GM19023 (cell line): Measurements from ENCODE around the gene YWHAG.

ENCODE experiments used
- ATAC-seq: cut with Tn5 transposase; IDR thresholded peaks from one replicate; pipeline ENCODE4 v1.9.1; 2021; ENCODE audit warnings: mild to moderate bottlenecking, moderate library complexity; ENCODE audit not compliant: unreplicated experiment

The YWHAG gene

DNA sequence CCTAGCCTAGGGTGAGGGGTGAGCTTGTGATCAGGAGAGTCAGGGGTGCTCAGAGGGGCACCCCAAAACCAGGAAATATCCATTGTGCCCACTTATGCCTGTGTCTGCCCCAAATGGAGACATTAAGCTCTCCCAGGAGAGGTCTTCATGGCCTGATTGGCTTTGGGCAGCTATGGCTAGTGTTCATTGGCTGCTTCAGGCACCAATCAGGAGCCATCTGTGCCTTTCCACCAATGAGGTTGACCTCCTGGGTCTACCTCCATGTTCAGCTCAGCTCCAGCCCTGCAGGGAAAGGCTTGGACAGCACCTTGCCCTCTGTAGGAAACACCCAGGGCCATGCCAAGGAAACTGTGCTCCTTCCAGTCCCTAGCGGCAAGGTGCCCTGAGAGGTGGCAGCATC, 80.3 kb downstream of the YWHAG start:
- ATAC-seq = no peak
